SIG-M5 treated with dmso at 0.1 percent for 504 hours (cell line): ENCODE data around the gene GATB.

Experiments used
- DNase-seq: peaks from one replicate; lab custom pipeline; 2025; ENCODE audit not compliant: unreplicated experiment; lab: John Stamatoyannopoulos, UW

Gene GATB

GRCh38 chr4:151675411-151675971 is 85.3 kb downstream of the GATB start:
- DNase-seq = no peak

- DNase-seq = no peak
Observed at GRCh38 chr4:151674804-151675391, 85.9 kb downstream of the GATB start.

GRCh38 chr4:151673908-151674520 is 86.8 kb downstream of the GATB start:
- DNase-seq = no peak

GRCh38 chr4:151672996-151673395 is 87.8 kb downstream of the GATB start:
- DNase-seq = no peak

GRCh38 chr4:151671541-151672059 is 89.2 kb downstream of the GATB start:
- no peak for DNase-seq

- no peak for DNase-seq
Observed at GRCh38 chr4:151670843-151671242, 90.0 kb downstream of the GATB start.

- DNase-seq = no peak
Observed at GRCh38 chr4:151669990-151670389, 90.8 kb downstream of the GATB start.

GRCh38 chr4:151668689-151669402 is 92.0 kb downstream of the GATB start:
- no peak for DNase-seq

- no peak for DNase-seq
Observed at GRCh38 chr4:151667666-151668065, 93.1 kb downstream of the GATB start.

- no peak for DNase-seq
Observed at GRCh38 chr4:151667048-151667447, 93.8 kb downstream of the GATB start.

- DNase-seq = no peak
Observed at GRCh38 chr4:151666501-151666900, 94.3 kb downstream of the GATB start.

GRCh38 chr4:151665785-151666127 is 95.1 kb downstream of the GATB start:
- no peak for DNase-seq

- no peak for DNase-seq
Observed at GRCh38 chr4:151665022-151665784, 95.6 kb downstream of the GATB start.

- DNase-seq = no peak
Observed at GRCh38 chr4:151664289-151664688, 96.5 kb downstream of the GATB start.

GRCh38 chr4:151663109-151663508 is 97.7 kb downstream of the GATB start:
- DNase-seq = no peak

GRCh38 chr4:151661873-151662272 is 98.9 kb downstream of the GATB start:
- no peak for DNase-seq

GRCh38 chr4:151660676-151661075 is 100.1 kb downstream of the GATB start:
- DNase-seq = no peak

GRCh38 chr4:151659601-151660364 is 101.0 kb downstream of the GATB start:
- no peak for DNase-seq

- no peak for DNase-seq
Observed at GRCh38 chr4:151658959-151659600, 101.7 kb downstream of the GATB start.

GRCh38 chr4:151657896-151658295 is 102.9 kb downstream of the GATB start:
- no peak for DNase-seq
